ENCODE measurements around the gene PMS2. TPM values are rescaled to one million over a fixed set of nuclear protein-coding genes. Genes with fewer than 3 reads are reported as not detected.
A peak's percentile ranks its signal among the peaks of the same experiment; 100 is the strongest.

Gene PMS2
- total and polyA plus RNA-seq, 9 of the 15 experiments (the other 6 are each of a cell fraction or from before 2014, with no cell fraction given) = 4.9 to 27.6 (median 16.5) TPM

GRCh38 chr7:6023974-6024435 lies 15.2 kb upstream of the PMS2 start (continued):
- TF ChIP-seq, protein P1, sequence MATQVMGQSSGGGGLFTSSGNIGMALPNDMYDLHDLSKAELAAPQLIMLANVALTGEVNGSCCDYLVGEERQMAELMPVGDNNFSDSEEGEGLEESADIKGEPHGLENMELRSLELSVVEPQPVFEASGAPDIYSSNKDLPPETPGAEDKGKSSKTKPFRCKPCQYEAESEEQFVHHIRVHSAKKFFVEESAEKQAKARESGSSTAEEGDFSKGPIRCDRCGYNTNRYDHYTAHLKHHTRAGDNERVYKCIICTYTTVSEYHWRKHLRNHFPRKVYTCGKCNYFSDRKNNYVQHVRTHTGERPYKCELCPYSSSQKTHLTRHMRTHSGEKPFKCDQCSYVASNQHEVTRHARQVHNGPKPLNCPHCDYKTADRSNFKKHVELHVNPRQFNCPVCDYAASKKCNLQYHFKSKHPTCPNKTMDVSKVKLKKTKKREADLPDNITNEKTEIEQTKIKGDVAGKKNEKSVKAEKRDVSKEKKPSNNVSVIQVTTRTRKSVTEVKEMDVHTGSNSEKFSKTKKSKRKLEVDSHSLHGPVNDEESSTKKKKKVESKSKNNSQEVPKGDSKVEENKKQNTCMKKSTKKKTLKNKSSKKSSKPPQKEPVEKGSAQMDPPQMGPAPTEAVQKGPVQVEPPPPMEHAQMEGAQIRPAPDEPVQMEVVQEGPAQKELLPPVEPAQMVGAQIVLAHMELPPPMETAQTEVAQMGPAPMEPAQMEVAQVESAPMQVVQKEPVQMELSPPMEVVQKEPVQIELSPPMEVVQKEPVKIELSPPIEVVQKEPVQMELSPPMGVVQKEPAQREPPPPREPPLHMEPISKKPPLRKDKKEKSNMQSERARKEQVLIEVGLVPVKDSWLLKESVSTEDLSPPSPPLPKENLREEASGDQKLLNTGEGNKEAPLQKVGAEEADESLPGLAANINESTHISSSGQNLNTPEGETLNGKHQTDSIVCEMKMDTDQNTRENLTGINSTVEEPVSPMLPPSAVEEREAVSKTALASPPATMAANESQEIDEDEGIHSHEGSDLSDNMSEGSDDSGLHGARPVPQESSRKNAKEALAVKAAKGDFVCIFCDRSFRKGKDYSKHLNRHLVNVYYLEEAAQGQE (IDR thresholded peaks at IDR 0.05; ENCODE audit: borderline replicate concordance) = peak; percentile 73
- TF ChIP-seq, protein P1 (CRISPR knock-in tag; IDR thresholded peaks at IDR 0.05; ENCODE audit: low read depth) = no peak
- TF ChIP-seq HMG20A (CRISPR knock-in tag; conservative IDR thresholded peaks at IDR 0.05) (no peak), RAD51 (IDR thresholded peaks at IDR 0.05; ENCODE audit: borderline replicate concordance, low read depth) (0 out of 2 replicates have a peak, but pooled peaks have one; percentile 36), CUX1 (CRISPR knock-in tag; IDR thresholded peaks at IDR 0.05) (peak; percentile 50; the same call in 1 of the 2 replicates), POLR2B (IDR thresholded peaks at IDR 0.05; ENCODE audit: low read depth, partially characterized antibody) (peak; percentile 55), SRSF7 (optimal IDR thresholded peaks at IDR 0.05; ENCODE audit: low read depth, low read length) (no peak), TCF7 (IDR thresholded peaks at IDR 0.05; ENCODE audit: borderline replicate concordance) (peak; percentile 83; the same call in 1 of the 2 replicates)
- TF ChIP-seq, protein P2, sequence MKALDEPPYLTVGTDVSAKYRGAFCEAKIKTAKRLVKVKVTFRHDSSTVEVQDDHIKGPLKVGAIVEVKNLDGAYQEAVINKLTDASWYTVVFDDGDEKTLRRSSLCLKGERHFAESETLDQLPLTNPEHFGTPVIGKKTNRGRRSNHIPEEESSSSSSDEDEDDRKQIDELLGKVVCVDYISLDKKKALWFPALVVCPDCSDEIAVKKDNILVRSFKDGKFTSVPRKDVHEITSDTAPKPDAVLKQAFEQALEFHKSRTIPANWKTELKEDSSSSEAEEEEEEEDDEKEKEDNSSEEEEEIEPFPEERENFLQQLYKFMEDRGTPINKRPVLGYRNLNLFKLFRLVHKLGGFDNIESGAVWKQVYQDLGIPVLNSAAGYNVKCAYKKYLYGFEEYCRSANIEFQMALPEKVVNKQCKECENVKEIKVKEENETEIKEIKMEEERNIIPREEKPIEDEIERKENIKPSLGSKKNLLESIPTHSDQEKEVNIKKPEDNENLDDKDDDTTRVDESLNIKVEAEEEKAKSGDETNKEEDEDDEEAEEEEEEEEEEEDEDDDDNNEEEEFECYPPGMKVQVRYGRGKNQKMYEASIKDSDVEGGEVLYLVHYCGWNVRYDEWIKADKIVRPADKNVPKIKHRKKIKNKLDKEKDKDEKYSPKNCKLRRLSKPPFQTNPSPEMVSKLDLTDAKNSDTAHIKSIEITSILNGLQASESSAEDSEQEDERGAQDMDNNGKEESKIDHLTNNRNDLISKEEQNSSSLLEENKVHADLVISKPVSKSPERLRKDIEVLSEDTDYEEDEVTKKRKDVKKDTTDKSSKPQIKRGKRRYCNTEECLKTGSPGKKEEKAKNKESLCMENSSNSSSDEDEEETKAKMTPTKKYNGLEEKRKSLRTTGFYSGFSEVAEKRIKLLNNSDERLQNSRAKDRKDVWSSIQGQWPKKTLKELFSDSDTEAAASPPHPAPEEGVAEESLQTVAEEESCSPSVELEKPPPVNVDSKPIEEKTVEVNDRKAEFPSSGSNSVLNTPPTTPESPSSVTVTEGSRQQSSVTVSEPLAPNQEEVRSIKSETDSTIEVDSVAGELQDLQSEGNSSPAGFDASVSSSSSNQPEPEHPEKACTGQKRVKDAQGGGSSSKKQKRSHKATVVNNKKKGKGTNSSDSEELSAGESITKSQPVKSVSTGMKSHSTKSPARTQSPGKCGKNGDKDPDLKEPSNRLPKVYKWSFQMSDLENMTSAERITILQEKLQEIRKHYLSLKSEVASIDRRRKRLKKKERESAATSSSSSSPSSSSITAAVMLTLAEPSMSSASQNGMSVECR (CRISPR knock-in tag; IDR thresholded peaks at IDR 0.05) = 0 out of 2 replicates have a peak, but pooled peaks have one; percentile 39
